OCI-M1 (cell line): Measurements from ENCODE around the gene OOSP1.

Source experiments
- DNase-seq: peaks from one replicate; lab custom pipeline; 2025; lab: John Stamatoyannopoulos, UW

OOSP1 gene

GRCh38 chr11:59960502-59961381 lies 22.5 kb downstream of the OOSP1 start:
- peak; percentile 98 for DNase-seq

DNA sequence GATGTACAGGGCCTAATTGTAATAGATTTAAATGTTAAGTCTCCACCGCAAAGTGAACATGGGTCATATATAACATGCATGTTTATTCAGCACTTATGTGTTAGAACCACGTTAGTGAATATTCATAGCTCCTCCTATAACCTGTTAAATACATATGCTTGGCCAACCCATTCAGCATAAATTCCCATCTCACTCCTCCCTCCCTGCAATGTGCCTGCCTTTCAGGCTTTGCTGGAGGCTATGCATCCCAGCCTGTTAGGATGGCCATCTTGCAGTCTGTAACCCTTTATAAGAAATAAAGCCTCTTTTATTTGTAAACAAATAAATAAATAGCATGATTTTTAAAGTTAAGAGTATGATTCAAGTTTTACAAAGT lies 23.9 kb downstream of the OOSP1 start:
- no peak for DNase-seq

DNA sequence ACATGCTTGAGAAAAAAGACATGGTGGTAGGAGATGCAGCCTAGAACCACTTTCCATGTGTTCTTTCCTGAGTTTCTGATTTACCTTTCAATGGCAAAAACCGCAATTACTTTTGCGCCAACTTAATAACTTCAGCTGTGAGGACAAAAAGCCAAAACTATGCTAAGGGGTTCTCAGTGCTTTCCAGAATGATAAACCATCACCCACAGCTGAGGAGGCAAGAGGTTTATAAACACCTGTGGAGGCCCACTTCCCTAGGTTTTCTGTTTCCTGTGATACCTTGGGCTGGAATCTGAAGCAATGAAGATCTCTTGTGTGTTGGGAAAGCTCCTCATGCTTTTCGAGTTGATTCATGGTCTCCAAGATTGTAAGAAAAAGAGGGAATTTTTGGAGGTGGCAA lies 25.5 kb downstream of the OOSP1 start, which contains the start of gene OOSP4A:
Gene OOSP4A, plus strand, starts transcription at position 301 of the 400 bp plus-strand sequence. Its CDS starts 0 bp downstream, at position 301.
- no peak for DNase-seq

GRCh38 chr11:59965424-59965823 lies 27.2 kb downstream of the OOSP1 start:
- DNase-seq, result no peak

DNA sequence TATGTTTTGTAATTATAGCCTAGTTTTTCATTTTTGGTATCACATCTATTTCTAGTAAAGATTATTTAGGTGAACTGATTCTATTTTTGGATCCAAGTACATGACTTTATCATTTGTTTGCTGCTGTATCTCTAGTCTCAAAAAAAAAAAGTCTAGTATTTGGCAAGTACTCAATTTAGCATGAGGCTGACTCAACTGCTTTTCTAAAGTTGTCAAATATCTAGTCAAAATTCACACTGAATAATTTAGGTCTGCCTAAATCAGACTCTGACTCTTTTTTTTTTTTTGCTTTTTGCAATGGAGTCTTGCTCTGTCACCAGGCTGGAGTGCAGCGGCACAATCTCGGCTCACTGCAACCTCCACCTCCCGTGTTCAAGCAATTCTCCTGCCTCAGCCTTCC lies 28.0 kb downstream of the OOSP1 start:
- peak; percentile 37 for DNase-seq

DNA sequence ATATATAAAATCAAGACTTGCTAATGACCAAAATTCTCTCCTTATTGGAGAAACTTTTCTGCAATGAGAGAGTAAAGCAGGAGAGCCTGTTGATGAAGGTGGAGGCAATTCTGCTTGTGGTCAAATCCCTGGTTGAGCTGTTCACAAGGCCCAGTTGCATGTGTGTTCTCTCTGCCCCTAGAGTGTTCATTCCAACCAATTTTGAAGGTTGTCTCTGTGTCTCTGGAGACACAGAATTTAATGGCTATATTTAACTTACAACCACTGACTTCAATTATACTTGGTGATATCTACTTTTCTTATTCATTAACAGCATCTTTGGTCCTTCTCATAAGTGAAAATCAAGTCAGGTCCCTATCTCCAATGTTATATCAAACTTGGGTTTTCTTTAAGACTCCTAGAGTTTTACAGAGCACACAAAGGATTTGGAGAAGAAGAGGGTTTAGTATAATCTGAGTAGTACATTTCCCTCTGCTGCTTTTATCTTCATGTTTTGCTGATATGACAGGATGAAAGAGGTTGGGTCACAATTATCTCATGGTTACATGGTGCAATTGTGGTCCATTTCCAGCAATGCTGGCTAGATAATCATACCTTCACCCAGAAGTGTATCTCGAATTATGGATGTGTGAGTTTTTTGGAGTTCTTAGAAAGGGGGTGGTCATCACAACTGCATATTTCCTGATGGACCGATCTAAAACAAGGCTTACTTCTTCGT lies 29.6 kb downstream of the OOSP1 start:
- DNase-seq, result peak; percentile 97

DNA sequence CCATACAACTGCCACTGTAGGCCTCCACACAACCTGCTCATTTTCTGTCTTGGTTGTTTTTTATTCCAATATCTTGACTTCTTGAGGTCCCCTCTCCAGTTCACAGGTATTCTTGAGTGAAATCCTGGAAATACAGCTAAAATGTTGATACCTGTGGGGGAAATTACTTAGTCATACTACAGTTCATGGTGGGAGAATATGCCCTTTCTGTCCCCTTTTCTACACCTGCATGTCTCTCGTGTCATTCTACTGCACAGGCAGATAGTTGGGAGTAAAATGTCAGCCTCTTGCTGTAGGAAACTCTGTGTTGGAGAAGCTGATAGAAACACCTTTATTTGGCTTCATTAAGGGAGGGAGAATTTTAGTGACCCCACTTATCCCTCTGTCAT lies 30.2 kb downstream of the OOSP1 start:
- DNase-seq, result no peak

- DNase-seq, result no peak
Measured at GRCh38 chr11:59973097-59973496, 34.9 kb downstream of the OOSP1 start.

GRCh38 chr11:59981106-59981770 lies 43.0 kb downstream of the OOSP1 start:
- DNase-seq, result no peak

DNA sequence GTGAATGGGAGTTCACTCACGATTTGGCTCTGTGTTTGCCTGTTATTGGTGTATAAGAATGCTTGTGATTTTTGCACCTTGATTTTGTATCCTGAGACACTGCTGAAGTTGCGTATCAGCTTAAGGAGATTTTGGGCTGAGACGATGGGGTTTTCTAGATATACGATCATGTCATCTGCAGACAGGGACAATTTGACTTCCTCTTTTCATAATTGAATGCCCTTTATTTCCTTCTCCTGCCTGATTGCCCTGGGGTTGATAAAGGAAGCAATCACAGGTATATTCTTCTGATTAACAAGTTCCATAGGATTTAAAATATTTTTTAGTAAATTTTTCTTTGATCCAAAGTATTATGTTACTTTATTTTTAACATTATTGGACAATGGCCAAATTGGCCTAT lies 43.8 kb downstream of the OOSP1 start:
- DNase-seq, result peak; percentile 38

- no peak for DNase-seq
Measured at GRCh38 chr11:59983212-59983611, 45.0 kb downstream of the OOSP1 start.

GRCh38 chr11:59984368-59984767 lies 46.1 kb downstream of the OOSP1 start:
- DNase-seq, result no peak

DNA sequence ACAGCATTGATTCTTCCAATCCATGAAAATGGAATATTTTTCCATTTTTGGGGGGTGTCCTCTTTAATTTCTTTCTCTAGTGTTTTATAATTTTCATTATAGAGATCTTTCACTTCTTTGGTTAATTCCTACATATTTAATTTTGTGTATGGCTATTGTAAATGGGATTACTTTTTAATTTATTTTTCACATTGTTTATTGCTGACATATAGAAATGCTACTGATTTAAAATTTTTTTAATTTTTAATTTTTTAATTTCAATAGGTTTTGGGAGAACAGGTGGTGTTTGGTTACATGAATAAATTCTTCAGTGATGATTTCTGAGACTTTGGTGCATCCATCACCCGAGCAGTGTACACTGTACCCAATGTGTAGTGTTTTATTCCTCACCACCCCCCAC lies 52.2 kb downstream of the OOSP1 start:
- DNase-seq, result no peak

- DNase-seq, result peak; percentile 75
Measured at GRCh38 chr11:59992425-59992824, 54.2 kb downstream of the OOSP1 start.

DNA sequence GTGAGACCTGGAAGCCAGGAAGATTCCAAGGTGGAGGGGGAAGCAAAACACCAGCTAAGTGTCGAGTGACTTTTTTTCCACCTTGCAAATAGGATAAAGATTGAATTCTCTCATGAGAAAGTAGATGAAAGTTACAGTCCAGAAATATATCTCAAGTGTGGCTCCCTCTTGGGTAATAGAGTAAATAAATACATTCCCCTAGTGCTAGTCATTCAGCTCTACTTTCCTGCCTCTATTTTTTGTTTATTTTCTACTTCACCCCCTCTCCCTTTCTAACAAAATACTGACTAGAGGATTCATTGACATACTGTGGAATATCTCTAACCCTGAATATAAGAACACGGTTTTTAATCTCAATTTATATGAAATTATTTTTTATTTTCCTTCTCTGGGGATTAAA lies 59.6 kb downstream of the OOSP1 start:
- DNase-seq, result no peak

DNA sequence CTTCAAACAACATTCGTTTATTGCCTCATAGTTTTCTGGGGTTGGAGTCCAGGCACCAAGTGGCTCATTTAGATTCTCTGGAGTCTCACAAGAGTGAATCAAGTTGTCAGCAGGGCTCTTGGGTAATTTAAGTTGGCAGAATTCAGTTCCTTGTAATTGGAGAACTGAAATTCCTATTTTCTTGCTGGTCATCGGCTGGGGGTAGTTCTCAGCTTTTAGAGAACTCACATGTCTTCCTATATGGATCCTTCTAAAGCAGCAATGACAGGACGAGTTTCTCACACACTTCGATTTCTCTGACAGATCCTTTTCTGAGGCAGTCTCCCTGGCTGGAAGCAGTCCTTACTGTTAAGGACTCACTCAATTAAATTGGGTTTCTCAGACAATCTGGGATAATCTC lies 61.5 kb downstream of the OOSP1 start:
- DNase-seq, result no peak

- no peak for DNase-seq
Measured at GRCh38 chr11:60003729-60004128, 65.5 kb downstream of the OOSP1 start.

- no peak for DNase-seq
Measured at GRCh38 chr11:60005360-60005759, 67.1 kb downstream of the OOSP1 start.
